Subcutaneous adipose tissue (tissue), 4 donors: Measurements from ENCODE around the gene AGAP1. TPM values are rescaled to one million over a fixed set of nuclear protein-coding genes. Genes with fewer than 3 reads are reported as not detected.

ENCODE experiments used
- total RNA-seq, 4 donors: library from RNA; depleted of rRNA; stranded (reverse); fragments of >200 nt; gene quantifications; one replicate each; pipeline ENCODE4 v1.1.0, GENCODE V29; 2016
- TF ChIP-seq, protein P1 (sequence below): fragments of 450-650 bp; IDR thresholded peaks from one replicate; pipeline ENCODE4 v1.5.1; 2016; ENCODE audit warnings: low read depth, mild to moderate bottlenecking, control low read depth, antibody characterized with exemption, moderate library complexity

The AGAP1 gene
- total RNA-seq, 4 donors from 2014 or later: 13.6 to 26.3 (median 23.6) TPM

- TF ChIP-seq, protein P1, sequence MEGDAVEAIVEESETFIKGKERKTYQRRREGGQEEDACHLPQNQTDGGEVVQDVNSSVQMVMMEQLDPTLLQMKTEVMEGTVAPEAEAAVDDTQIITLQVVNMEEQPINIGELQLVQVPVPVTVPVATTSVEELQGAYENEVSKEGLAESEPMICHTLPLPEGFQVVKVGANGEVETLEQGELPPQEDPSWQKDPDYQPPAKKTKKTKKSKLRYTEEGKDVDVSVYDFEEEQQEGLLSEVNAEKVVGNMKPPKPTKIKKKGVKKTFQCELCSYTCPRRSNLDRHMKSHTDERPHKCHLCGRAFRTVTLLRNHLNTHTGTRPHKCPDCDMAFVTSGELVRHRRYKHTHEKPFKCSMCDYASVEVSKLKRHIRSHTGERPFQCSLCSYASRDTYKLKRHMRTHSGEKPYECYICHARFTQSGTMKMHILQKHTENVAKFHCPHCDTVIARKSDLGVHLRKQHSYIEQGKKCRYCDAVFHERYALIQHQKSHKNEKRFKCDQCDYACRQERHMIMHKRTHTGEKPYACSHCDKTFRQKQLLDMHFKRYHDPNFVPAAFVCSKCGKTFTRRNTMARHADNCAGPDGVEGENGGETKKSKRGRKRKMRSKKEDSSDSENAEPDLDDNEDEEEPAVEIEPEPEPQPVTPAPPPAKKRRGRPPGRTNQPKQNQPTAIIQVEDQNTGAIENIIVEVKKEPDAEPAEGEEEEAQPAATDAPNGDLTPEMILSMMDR: no peak
Measured at GRCh38 chr2:235940330-235940729, 446.5 kb downstream of the AGAP1 start.

- TF ChIP-seq, protein P1: no peak
Measured at GRCh38 chr2:235944591-235944990, 450.7 kb downstream of the AGAP1 start.

DNA sequence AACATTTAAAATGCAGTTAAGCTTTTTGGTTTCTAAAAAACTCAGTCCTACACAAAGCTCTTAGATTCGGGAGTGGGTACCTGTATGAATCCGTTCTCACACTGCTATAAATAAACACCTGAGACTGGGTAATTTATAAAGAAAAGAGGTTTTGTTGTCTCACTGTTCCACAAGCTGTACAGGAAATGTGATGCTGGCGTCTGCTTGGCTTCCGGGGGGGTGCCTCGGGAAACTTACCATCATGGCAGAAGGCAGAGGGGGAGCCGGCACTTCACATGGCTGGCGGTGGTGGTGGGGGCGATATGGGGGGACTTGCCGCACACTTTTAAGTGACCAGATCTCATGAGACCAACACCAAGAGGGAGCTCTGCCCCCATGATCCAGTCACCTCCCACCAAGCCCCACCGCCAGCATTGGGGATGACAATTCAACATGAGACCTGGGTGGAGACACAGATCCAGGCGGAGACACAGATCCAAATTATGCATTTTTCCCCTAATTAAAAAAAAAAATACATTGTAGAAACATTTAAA is 451.8 kb downstream of the AGAP1 start:
- TF ChIP-seq, protein P1: no peak

- TF ChIP-seq, protein P1: no peak
Measured at GRCh38 chr2:235946590-235946989, 452.7 kb downstream of the AGAP1 start.

DNA sequence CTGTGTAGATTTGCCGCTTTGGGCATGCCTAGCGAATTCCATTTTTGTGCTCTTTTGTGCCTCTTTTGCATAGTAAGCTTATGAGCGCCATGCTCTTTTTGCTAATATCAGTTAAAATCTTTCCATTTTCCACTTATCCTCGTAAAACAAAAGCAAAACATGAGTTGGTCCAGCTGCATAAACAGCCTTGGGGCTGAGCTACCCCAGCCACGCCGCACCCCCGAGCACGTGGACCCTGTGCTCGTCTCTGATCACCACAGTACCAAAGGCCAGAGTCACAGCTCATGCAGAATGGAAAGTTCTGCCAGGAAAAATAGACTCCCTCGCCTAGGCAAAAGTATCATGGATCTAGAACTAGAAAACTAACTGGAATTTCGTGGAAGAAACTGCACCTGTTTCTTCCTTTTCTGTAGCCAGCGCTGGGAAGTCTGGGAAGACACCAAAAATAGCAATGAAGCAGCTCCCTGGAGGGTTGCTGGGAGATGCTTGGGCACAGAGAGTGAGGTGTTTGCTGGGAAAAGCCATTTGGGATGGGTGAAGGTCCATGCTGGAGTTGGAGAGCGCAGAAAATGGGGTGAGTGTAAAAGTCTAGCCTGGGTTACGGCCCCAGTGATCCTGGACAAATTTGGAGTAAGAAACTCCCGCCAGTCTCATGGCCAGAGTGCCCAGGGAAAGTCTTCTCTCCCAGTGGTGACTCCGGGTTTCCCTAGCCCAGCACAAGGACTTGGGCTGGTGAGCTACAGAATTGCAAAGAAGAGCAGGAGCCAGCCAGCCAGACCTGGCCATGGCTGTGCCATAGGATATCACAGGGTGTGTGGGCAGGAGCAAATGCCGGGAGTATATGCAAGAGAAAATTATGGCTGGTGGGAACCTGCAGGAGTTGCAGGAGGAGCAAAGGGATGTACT is 456.0 kb downstream of the AGAP1 start:
- TF ChIP-seq, protein P1: no peak

DNA sequence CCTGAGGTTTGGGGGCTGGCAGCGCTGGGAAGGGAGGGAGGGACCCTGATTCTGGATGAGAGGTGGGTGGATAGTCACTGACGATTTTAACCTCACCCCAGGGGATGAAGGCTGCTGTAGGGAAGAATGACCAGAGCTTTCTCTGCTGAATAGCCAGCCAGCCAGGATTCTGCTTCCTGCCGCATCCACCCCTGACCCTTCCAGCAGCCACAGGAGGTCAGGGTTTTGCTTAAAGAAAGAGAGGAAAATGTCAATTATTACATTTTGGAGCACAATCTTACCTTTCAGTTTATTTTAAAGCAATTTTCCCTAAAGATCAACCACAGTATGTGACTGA is 456.6 kb downstream of the AGAP1 start:
- TF ChIP-seq, protein P1: no peak

GRCh38 chr2:235951493-235951892 is 457.6 kb downstream of the AGAP1 start:
- TF ChIP-seq, protein P1: no peak
